Measurements from ENCODE around the gene UHRF1.
"Not testable (repeated sequence)": the region's sequence is repeated elsewhere in the genome, so short reads cannot be mapped to it uniquely, and the experiment has no call there.

The UHRF1 gene

GRCh38 chr19:4878491-4878968 lies 30.8 kb upstream of the UHRF1 start:
- Histone ChIP-seq H3K4me3 (ENCODE audit: low read depth, low read length) (no peak overlapping the region), H3K4me1 (ENCODE audit: control insufficient read depth, insufficient read depth, low read length) (no peaks in the 10 kb centered on the region), H3K27me3 (ENCODE audit: control insufficient read depth, insufficient read depth, low read length) (no peaks in the 10 kb centered on the region), H3K9me3 (ENCODE audit: control insufficient read depth, insufficient read depth, low read length) (no peaks in the 10 kb centered on the region), H3K9ac (ENCODE audit: low read depth, low read length) (no peak overlapping the region), H3K36me3 (ENCODE audit: control insufficient read depth, insufficient read depth, low read length) (no peaks in the 10 kb centered on the region)

GRCh38 chr19:4879041-4879440 lies 30.3 kb upstream of the UHRF1 start:
- Histone ChIP-seq H3K4me3 (ENCODE audit: low read depth, low read length) (no peak overlapping the region), H3K9ac (ENCODE audit: low read depth, low read length) (no peak overlapping the region), H3K36me3 (ENCODE audit: control insufficient read depth, insufficient read depth, low read length) (no peaks in the 10 kb centered on the region), H3K9me3 (ENCODE audit: control insufficient read depth, insufficient read depth, low read length) (no peaks in the 10 kb centered on the region), H3K4me1 (ENCODE audit: control insufficient read depth, insufficient read depth, low read length) (no peaks in the 10 kb centered on the region), H3K27me3 (ENCODE audit: control insufficient read depth, insufficient read depth, low read length) (no peaks in the 10 kb centered on the region)

DNA sequence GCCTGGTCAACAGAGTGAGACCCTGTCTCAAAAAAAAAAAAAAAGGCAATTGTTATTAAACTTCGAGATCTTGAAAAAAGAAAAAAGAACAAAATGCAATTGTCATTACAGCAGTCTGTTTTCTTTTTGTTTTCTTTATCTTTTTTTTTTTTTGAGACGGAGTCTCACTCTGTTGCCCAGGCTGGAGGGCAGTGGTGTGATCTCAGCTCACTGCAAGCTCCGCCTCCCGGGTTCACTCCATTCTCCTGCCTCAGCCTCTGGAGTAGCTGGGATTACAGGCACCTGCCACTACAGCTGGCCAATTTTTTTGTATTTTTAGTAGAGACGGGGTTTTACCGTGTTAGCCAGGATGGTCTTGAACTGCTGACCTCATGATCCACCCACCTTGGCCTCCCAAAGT lies 26.4 kb upstream of the UHRF1 start:
- H3K4me1 ChIP-seq (ENCODE audit: control insufficient read depth, insufficient read depth, low read length); H3K4me3 ChIP-seq (ENCODE audit: low read depth, low read length); H3K9ac ChIP-seq (ENCODE audit: low read depth, low read length); H3K36me3 ChIP-seq (ENCODE audit: control insufficient read depth, insufficient read depth, low read length); H3K9me3 ChIP-seq (ENCODE audit: control insufficient read depth, insufficient read depth, low read length); H3K27me3 ChIP-seq (ENCODE audit: control insufficient read depth, insufficient read depth, low read length): not testable (repeated sequence)

GRCh38 chr19:4884993-4885392 lies 24.3 kb upstream of the UHRF1 start:
- H3K9ac ChIP-seq (ENCODE audit: low read depth, low read length); H3K36me3 ChIP-seq (ENCODE audit: control insufficient read depth, insufficient read depth, low read length); H3K9me3 ChIP-seq (ENCODE audit: control insufficient read depth, insufficient read depth, low read length); H3K4me3 ChIP-seq (ENCODE audit: low read depth, low read length); H3K27me3 ChIP-seq (ENCODE audit: control insufficient read depth, insufficient read depth, low read length); H3K4me1 ChIP-seq (ENCODE audit: control insufficient read depth, insufficient read depth, low read length): not testable (repeated sequence)

DNA sequence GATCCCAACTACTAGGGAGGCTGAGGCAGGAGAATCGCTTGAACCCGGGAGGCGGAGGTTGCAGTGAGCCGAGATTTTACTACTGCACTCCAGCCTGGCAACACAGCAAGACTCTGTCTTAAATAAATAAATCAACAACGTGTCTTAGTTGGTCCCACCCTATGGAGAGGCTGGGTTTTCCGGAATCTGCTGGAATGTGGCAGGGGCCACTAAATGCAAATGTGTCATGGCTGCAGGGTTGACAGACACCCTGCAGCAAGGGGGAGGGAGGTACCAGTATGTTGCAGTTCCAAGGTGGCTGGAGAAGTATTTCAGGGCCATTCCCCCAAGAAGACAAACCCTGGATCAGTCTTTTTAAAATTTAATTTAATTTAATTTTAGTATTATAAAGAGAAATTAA lies 21.5 kb upstream of the UHRF1 start:
- not testable (repeated sequence) for H3K9me3 ChIP-seq (ENCODE audit: control insufficient read depth, insufficient read depth, low read length); H3K36me3 ChIP-seq (ENCODE audit: control insufficient read depth, insufficient read depth, low read length); H3K27me3 ChIP-seq (ENCODE audit: control insufficient read depth, insufficient read depth, low read length); H3K4me1 ChIP-seq (ENCODE audit: control insufficient read depth, insufficient read depth, low read length); H3K9ac ChIP-seq (ENCODE audit: low read depth, low read length); H3K4me3 ChIP-seq (ENCODE audit: low read depth, low read length)

- no peak overlapping the region for H3K4me3 ChIP-seq (ENCODE audit: low read depth, low read length)
- no peak overlapping the region for H3K9ac ChIP-seq (ENCODE audit: low read depth, low read length)
- H3K27me3 ChIP-seq (ENCODE audit: control insufficient read depth, insufficient read depth, low read length), result peaks cover 4% of the 10 kb centered on the region
- H3K36me3 ChIP-seq (ENCODE audit: control insufficient read depth, insufficient read depth, low read length), result no peaks in the 10 kb centered on the region
- H3K9me3 ChIP-seq (ENCODE audit: control insufficient read depth, insufficient read depth, low read length), result no peaks in the 10 kb centered on the region
- H3K4me1 ChIP-seq (ENCODE audit: control insufficient read depth, insufficient read depth, low read length), result no peaks in the 10 kb centered on the region
These were observed 20.1 kb upstream of the UHRF1 start for GRCh38 chr19:4889034-4889815.

DNA sequence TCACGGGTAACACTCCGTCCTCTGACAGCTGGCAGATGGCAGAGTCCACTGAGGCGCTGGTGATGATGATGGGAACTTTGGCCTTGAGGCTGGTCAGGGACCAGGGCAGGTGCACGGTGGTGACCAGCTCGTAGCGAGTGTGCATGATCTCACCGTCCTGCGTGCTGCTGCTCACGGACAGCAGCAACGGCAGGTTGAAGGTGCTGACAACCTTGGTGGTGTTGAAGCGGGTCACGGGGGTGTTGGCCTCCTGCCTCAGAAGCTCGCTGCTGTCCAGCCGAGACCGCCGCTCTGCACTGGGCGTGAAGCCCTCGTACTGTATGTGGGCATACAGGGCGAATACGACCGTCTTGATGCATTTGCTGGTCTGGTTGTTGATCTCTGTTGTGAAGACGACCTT lies 18.2 kb upstream of the UHRF1 start:
- H3K27me3 ChIP-seq (ENCODE audit: control insufficient read depth, insufficient read depth, low read length), result peaks cover 12% of the 10 kb centered on the region

GRCh38 chr19:4892962-4893361 lies 16.3 kb upstream of the UHRF1 start:
- H3K4me1 ChIP-seq (ENCODE audit: control insufficient read depth, insufficient read depth, low read length); H3K36me3 ChIP-seq (ENCODE audit: control insufficient read depth, insufficient read depth, low read length); H3K9me3 ChIP-seq (ENCODE audit: control insufficient read depth, insufficient read depth, low read length); H3K9ac ChIP-seq (ENCODE audit: low read depth, low read length); H3K4me3 ChIP-seq (ENCODE audit: low read depth, low read length): not testable (repeated sequence)
- peaks cover 17% of the 10 kb centered on the region for H3K27me3 ChIP-seq (ENCODE audit: control insufficient read depth, insufficient read depth, low read length)

More for the DNA sequence above, 18.2 kb upstream of the UHRF1 start:
- Histone ChIP-seq H3K4me3 (ENCODE audit: low read depth, low read length) (no peak overlapping the region), H3K36me3 (ENCODE audit: control insufficient read depth, insufficient read depth, low read length) (no peaks in the 10 kb centered on the region), H3K9me3 (ENCODE audit: control insufficient read depth, insufficient read depth, low read length) (no peaks in the 10 kb centered on the region), H3K4me1 (ENCODE audit: control insufficient read depth, insufficient read depth, low read length) (no peaks in the 10 kb centered on the region), H3K9ac (ENCODE audit: low read depth, low read length) (no peak overlapping the region)

GRCh38 chr19:4896372-4896771 lies 12.9 kb upstream of the UHRF1 start:
- Histone ChIP-seq H3K27me3 (ENCODE audit: control insufficient read depth, insufficient read depth, low read length) (peaks cover 13% of the 10 kb centered on the region), H3K9ac (ENCODE audit: low read depth, low read length) (no peak overlapping the region), H3K36me3 (ENCODE audit: control insufficient read depth, insufficient read depth, low read length) (no peaks in the 10 kb centered on the region), H3K4me3 (ENCODE audit: low read depth, low read length) (no peak overlapping the region), H3K4me1 (ENCODE audit: control insufficient read depth, insufficient read depth, low read length) (no peaks in the 10 kb centered on the region), H3K9me3 (ENCODE audit: control insufficient read depth, insufficient read depth, low read length) (no peaks in the 10 kb centered on the region)

- Histone ChIP-seq H3K9ac (ENCODE audit: low read depth, low read length) (no peak overlapping the region), H3K27me3 (ENCODE audit: control insufficient read depth, insufficient read depth, low read length) (peaks cover 13% of the 10 kb centered on the region), H3K9me3 (ENCODE audit: control insufficient read depth, insufficient read depth, low read length) (no peaks in the 10 kb centered on the region), H3K4me1 (ENCODE audit: control insufficient read depth, insufficient read depth, low read length) (no peaks in the 10 kb centered on the region), H3K36me3 (ENCODE audit: control insufficient read depth, insufficient read depth, low read length) (no peaks in the 10 kb centered on the region), H3K4me3 (ENCODE audit: low read depth, low read length) (no peak overlapping the region)
These were observed 12.2 kb upstream of the UHRF1 start for GRCh38 chr19:4897146-4897545.

GRCh38 chr19:4900879-4901278 lies 8.4 kb upstream of the UHRF1 start:
- H3K9ac ChIP-seq (ENCODE audit: low read depth, low read length); H3K36me3 ChIP-seq (ENCODE audit: control insufficient read depth, insufficient read depth, low read length); H3K27me3 ChIP-seq (ENCODE audit: control insufficient read depth, insufficient read depth, low read length); H3K9me3 ChIP-seq (ENCODE audit: control insufficient read depth, insufficient read depth, low read length); H3K4me1 ChIP-seq (ENCODE audit: control insufficient read depth, insufficient read depth, low read length); H3K4me3 ChIP-seq (ENCODE audit: low read depth, low read length): not testable (repeated sequence)

DNA sequence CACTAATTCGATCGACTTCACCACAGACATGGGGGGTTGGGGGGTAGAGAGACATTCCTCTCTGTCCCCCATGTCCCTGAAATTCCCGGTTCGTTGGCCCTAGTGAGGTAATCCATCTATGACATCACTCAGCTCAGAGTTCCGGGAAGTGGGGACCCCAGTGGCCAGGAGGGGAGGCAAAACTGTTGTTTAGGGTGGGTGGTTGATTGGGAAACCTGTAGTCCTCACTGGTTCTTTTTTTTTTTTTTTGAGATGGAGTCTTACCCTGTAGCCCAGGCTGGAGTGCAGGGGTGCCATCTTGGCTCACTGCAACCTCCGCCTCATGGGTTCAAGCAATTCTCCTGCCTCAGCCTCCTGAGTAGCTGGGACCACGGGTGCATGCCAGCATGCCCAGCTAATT lies 6.5 kb upstream of the UHRF1 start, which contains the start of gene ARRDC5:
ARRDC5 (minus strand) TSS at position 101 of the 400 bp plus-strand sequence; CDS start at position 30, 71 bp downstream.
- Histone ChIP-seq H3K36me3 (ENCODE audit: control insufficient read depth, insufficient read depth, low read length) (no peaks in the 10 kb centered on the region), H3K4me3 (ENCODE audit: low read depth, low read length) (no peak within 1 kb of the TSS), H3K9ac (ENCODE audit: low read depth, low read length) (no peak within 1 kb of the TSS), H3K9me3 (ENCODE audit: control insufficient read depth, insufficient read depth, low read length) (no peaks in the 10 kb centered on the region), H3K27me3 (ENCODE audit: control insufficient read depth, insufficient read depth, low read length) (no peaks in the 10 kb centered on the region), H3K4me1 (ENCODE audit: control insufficient read depth, insufficient read depth, low read length) (no peaks in the 10 kb centered on the region)

All from iPS-15b (cell line).